ENCODE results near the gene HELZ.

HELZ gene

DNA sequence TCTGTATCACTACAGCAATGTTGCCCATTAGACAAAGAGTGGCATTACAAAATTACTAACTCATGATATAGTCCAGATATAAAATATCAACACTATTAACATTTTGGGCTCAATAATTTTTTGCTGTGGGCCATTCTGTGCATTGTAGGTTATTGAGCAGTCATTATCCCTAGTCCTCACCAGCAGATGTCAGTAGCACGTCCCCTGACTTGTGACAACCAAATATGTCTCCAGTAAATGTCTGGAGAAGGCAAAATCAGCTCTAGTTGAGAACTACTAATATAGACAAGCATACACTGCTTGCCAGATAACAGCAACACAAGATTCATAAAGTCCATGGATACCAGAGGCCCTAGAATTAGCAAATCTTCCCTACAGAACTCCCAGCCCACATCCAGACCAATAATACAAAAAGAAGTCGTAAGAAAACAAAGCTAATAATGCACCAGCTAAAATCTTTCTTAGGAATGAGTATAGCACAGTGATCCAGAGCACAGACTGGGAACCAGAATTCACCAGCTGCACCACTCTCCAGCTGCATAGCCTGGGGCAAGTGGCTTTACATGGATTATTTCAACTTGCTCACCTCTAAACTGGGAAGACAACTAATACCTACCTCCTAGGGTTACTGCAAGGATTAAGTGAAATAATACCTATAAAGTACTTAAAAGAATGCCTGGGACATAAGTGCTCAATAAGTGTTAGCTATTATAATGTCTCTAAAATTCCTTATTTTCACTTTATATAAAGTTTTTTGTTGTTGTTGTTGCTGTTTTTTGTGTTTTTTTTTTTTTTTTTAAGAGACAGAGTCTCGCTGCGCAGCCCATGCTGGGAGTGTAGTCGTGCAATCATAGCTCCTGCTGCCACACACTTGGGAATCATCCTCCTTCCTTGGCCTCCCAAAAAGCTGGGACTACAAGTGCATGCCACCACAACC lies 23.7 kb downstream of the HELZ start:
- no peak for TF ChIP-seq GATA2 (IDR thresholded peaks at IDR 0.05; ENCODE audit: low read depth, low read length)
- TF ChIP-seq GATA3 (IDR thresholded peaks at IDR 0.05; ENCODE audit: low read depth, low read length): no peak

DNA sequence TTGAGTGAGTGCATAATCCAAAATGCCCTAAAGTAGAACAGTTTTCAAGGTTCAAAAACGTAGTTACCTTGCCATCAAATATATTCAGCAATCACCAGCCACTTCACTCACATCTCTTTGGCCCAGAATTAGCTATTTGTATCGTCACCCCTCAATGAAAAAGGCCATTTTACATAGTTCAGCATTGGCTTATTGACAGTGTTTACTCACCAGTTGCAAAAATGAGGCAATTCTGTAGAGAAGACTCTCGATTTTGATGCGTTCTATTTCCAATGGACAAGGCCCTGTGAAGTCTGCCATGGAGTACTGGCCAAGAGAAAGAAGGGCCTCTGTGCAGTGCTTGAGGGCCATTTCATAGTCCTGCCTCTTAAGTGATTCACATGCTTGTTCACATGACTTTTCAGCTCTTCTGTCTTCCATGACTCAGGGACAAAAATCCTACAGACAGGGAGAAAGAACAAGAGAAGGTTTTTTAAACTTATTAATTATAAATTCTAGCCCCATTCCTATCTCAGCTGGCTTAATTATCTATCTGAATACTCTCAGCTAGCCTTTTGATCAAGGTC lies 26.5 kb downstream of the HELZ start:
- no peak for TF ChIP-seq GATA2 (IDR thresholded peaks at IDR 0.05; ENCODE audit: low read depth, low read length)
- TF ChIP-seq GATA3 (IDR thresholded peaks at IDR 0.05; ENCODE audit: low read depth, low read length): no peak

DNA sequence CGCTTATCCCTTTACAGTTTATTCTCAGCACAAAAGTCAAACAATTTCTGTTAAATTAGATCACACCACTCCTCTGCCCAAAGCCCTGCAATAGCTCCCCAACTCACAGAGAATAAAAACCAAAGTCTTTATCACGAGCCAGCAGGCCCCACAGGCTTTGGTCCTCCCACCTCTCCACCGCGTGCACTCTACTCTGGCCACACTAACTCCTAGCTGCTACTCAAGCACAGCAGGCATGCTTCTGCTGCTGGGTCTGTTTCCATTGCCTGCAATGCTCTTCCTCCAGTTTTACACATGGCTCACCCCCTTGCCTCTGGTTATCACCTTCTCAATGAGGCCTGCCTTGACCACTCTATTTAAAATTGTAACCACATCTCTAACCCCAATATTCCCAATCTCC lies 27.6 kb downstream of the HELZ start:
- TF ChIP-seq GATA2 (IDR thresholded peaks at IDR 0.05; ENCODE audit: low read depth, low read length): no peak
- no peak for TF ChIP-seq GATA3 (IDR thresholded peaks at IDR 0.05; ENCODE audit: low read depth, low read length)

DNA sequence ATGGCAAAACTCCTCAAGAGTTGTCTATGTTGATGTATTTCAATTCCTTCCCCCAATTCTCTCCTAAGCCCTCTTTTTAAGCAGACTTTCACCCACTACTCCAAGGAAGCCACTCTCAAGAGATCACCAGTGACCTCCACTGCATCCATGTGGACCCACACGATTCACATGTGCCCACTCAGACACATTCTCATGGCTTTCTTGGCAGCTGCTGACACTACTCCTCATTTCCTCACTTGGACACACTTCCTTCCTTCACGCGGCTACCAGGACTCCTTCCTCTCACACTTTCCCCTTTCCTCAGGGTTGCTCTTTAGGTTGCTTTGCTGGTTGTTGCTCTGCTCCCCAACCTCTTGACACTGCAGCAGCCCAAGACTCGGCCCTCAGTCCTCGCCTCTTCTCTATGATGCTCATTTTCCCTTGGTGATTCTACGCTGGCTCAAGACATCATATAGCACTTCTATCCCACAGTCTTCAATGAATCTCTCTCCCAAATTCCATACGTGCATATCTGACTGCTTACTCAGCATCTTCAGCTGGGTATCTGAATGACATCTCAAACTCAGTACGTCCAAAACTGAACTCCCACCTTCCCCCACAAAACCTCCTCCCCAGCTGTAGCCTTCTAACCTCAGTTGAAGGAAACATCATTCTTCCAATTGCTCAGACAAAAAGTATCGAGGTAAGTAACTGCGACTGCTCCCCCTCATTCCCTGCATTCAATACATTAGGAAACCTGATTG lies 28.2 kb downstream of the HELZ start:
- TF ChIP-seq GATA3 (IDR thresholded peaks at IDR 0.05; ENCODE audit: low read depth, low read length): no peak
- no peak for TF ChIP-seq GATA2 (IDR thresholded peaks at IDR 0.05; ENCODE audit: low read depth, low read length)

DNA sequence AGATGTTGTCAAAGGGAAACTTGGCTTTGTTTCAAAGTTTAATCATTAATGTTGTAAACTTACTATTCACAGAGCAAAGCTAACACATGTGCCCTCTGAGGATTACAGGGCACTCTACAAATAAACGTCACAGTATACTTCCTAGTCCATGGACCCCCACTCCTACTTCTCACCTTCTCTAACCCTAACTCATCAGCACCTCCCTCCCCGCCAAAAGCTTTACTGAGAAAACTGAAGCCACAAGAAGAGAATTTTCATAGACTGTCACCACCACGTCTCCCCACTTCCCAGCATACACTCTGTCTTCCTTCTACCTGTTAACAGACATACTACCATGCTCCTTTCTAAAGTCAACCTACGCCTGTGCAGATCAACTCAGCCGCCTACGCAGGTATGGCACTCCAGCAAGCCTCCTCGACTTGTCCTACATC lies 29.0 kb downstream of the HELZ start:
- TF ChIP-seq GATA2 (IDR thresholded peaks at IDR 0.05; ENCODE audit: low read depth, low read length) (no peak), GATA3 (IDR thresholded peaks at IDR 0.05; ENCODE audit: low read depth, low read length) (no peak)

DNA sequence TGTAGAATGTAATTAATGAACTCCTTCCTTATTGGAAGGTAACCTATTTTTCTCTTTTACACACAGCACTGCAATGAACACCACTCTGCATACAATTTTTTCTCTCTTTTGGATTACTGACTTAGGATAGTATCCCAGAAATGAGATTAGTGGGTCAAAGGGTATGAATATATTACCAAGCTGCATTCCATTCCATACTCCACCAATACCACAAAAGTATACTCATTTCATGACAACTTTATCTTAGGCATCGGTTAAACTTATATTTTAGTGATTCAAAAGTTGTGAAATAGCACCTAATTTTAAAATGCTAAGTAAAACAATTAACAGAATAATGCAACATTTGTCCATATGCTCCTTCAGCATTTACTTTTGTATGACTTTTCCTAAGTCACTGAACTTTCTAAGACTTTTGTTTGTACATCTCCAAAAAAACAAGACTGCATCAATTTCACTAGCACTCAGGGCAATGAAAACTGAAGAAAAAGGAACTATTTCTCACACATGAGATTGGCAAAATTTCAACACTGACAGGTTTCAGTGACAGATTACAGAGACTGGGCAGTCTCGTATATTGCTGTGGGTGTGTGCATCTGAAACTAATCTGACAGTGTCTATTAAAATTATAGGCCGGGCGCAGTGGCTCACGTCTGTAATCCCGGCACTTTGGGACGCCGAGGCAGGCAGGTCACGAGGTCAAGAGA lies 32.1 kb downstream of the HELZ start:
- no peak for TF ChIP-seq GATA3 (IDR thresholded peaks at IDR 0.05; ENCODE audit: low read depth, low read length)
- no peak for TF ChIP-seq GATA2 (IDR thresholded peaks at IDR 0.05; ENCODE audit: low read depth, low read length)

DNA sequence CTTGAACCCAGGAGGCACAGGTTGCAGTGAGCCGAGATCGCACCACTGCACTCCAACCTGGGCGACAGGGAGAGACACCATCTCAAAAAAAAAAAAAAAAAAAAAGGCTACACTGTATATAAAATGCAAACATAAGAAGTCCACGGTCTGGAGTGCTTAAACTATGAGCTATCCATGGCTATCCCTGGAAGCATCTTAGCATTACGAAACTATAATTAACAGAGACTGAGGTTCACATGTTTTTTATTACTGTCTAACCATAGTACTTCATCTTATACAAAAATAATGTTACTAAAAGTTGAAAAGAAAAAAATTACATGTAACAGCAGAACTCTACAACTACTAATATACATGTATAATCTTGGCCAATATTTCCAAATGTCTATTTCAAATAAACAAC lies 32.8 kb downstream of the HELZ start:
- TF ChIP-seq GATA3 (IDR thresholded peaks at IDR 0.05; ENCODE audit: low read depth, low read length): no peak
- no peak for TF ChIP-seq GATA2 (IDR thresholded peaks at IDR 0.05; ENCODE audit: low read depth, low read length)

DNA sequence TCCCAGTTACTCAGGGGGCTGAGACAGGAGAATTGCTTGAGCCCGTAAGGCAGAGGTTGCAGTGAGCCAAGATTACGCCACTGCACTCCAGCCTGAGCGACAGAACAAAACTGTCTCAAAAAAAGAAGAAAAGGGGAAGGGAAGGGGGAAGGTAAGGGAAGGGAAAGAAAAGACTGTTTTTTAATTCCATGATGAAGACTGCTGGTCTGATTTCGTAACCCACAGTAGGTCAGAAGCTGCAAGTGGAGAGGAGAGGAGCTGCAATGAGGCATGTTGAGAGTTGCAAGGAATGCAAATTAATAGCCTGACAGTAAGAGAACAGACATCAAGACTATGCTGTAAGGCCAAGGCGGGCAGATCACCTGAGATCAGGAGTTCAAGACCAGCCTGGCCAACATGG lies 33.3 kb downstream of the HELZ start:
- TF ChIP-seq GATA2 (IDR thresholded peaks at IDR 0.05; ENCODE audit: low read depth, low read length): no peak
- no peak for TF ChIP-seq GATA3 (IDR thresholded peaks at IDR 0.05; ENCODE audit: low read depth, low read length)

DNA sequence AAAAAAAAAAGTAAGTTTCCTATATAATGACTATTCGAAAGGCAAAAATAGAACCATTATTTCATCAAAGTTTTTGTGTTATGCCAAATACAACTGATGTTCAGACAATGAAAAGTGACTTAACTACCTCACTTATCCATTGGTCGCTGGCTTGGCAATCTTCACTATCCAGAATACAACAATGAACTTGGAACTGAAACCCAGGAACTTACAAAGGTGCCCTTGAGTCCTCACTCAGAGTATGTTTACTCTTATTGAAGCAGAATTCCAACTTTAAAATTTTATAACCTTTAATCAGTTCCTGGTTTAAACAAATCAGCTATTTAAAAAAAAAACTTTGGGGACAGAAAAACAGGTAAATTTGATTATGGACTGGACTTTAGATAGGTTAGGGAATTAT lies 34.1 kb downstream of the HELZ start:
- no peak for TF ChIP-seq GATA2 (IDR thresholded peaks at IDR 0.05; ENCODE audit: low read depth, low read length)
- no peak for TF ChIP-seq GATA3 (IDR thresholded peaks at IDR 0.05; ENCODE audit: low read depth, low read length)

DNA sequence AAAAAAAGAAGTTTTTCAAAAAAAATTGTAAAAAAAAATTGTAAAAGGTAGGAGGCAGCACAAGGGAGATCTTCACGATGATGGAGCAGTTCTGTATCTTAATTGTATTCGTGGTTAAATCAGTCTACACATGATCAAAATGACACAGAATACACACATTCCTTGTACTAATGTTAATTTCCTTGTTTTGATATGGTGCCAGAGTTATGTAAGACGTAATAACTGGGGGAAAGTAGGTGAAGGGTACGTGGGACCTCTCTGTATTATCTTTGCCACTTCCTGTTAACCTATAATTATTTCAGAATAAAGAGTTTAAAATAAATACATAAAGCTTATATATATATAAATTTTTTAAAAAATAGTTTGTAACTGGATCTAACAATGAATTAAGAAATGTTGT lies 36.8 kb downstream of the HELZ start:
- no peak for TF ChIP-seq GATA2 (IDR thresholded peaks at IDR 0.05; ENCODE audit: low read depth, low read length)
- no peak for TF ChIP-seq GATA3 (IDR thresholded peaks at IDR 0.05; ENCODE audit: low read depth, low read length)

DNA sequence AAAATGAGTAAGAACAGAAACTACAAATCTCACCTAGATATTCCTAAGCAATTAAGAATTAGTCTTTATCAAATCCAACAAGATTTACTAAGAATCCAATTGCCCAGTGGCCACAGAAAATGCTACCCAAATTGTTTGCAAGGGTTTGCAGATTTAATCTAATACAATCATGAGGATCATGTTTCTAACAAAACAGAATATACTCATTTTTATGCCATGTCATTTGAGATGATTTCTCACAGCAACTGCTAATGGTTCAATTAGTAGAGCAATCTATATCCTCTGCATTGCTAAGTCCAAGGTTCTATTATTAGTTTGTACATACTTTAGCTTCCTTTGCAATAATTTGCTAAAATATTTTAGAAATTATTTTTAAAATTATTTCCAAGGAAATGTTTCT lies 41.2 kb downstream of the HELZ start:
- TF ChIP-seq GATA2 (IDR thresholded peaks at IDR 0.05; ENCODE audit: low read depth, low read length): no peak
- TF ChIP-seq GATA3 (IDR thresholded peaks at IDR 0.05; ENCODE audit: low read depth, low read length): no peak

DNA sequence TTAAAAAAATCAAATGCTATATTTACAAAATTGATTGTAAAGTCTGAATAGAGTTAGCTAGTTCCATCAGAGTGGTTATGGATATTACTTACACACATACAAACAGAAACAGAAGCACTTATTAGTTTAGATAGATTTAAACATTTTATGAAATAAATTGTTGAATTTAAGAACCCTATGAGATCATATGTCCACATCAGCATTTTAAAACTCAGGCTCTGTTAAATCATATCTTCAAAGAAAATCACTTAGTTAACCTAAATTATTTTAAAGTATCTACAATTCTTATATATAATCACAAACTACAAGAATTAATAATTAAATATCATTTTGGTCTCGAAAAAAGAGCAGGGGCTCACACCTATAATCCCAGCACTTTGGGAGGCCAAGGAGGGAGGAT lies 42.5 kb downstream of the HELZ start:
- no peak for TF ChIP-seq GATA3 (IDR thresholded peaks at IDR 0.05; ENCODE audit: low read depth, low read length)
- TF ChIP-seq GATA2 (IDR thresholded peaks at IDR 0.05; ENCODE audit: low read depth, low read length): no peak

DNA sequence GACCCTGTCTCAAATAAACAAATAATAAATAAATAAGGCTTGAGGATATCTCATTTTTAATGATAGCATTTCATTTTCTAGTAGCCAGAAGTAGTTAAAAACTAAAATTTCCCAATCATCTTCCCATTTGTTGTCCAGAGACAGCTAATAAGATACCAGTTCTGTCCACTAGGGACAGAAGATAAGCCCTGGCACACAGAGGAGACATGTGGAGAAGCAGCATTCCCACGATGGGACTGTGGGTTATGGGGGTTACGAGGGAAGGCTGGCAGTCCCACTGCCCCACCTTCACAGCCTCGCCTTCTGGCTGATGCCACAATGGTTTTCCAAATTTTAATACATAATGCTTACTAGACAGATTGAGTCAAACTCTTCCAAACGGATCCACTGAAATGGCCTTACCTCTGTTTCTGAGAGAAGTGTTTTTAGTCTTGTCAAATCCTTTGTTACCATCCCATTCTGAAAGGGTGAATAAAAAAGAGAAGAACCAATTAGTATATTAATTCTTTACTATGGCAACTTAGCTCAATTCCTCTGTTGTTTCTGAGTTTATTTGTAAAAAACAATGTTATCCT lies 44.2 kb downstream of the HELZ start:
- TF ChIP-seq GATA3 (IDR thresholded peaks at IDR 0.05; ENCODE audit: low read depth, low read length): no peak
- no peak for TF ChIP-seq GATA2 (IDR thresholded peaks at IDR 0.05; ENCODE audit: low read depth, low read length)

DNA sequence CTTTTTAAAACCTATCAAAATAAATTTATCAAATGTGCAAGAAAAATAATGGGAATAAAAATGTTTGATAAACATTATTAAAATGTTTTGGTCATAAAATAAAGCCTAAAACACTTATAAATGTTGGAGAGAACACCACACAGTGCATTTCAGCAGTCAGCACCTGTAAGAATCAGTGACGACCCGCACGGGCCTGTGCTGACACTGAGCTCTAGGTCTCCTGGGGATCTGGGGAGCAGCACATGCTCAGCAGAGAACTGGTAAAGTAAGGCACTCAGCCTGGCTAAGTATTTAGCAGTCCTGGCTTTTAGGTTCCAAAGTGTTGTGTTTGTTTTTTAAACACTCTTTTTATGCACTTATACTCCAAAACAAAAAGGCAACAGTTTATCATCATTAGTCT lies 46.9 kb downstream of the HELZ start:
- TF ChIP-seq GATA3 (IDR thresholded peaks at IDR 0.05; ENCODE audit: low read depth, low read length) (no peak), GATA2 (IDR thresholded peaks at IDR 0.05; ENCODE audit: low read depth, low read length) (no peak)

All from SH-SY5Y (cell line).